NOMO-1 treated with DMSO at 0.1 percent for 48 hours (cell line): ENCODE results near the gene CCNB2.
"Not testable (repeated sequence)": the region's sequence is repeated elsewhere in the genome, so short reads cannot be mapped to it uniquely, and the experiment has no call there.

Source experiments
- DNase-seq: peaks from one replicate; lab custom pipeline; 2025; ENCODE audit not compliant: unreplicated experiment; lab: John Stamatoyannopoulos, UW

The CCNB2 gene

DNA sequence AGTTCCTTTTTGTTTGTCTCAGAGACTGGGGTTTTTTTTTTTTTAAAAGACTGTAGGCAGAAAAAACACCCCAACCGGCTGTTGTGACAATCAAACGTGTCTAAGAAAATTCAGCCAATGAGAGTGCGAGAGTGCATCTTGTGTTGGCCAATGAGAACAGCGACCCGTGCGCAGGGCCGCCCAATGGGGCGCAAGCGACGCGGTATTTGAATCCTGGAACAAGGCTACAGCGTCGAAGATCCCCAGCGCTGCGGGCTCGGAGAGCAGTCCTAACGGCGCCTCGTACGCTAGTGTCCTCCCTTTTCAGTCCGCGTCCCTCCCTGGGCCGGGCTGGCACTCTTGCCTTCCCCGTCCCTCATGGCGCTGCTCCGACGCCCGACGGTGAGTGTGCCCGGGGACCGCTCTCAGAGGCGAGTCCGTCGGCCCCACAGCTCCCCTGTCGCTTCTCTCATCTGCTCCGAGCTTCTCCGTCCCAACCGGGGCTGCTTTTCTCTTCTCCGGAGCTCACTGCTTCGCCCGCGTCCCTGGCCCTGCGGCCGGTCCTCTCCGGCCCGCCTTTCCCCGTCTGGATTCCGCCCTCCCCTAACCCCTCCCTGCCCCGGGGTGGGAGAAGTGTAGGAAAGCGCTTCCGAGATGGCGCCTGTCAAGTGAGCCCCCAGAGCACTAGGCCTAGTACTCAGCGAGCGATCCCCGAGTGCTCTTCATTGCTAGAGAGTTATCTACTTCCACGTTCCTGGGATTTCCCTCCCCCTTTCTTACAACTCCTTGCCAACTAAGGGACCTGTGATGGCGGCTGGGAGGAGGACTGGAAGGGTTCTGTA is at the start of gene CCNB2:
Gene CCNB2 (plus strand): TSS at position 235 of the 821 bp plus-strand sequence. CDS start 123 bp downstream, at position 358.
- peak; percentile 97 for DNase-seq

GRCh38 chr15:59059076-59059597 is 45.8 kb upstream of the CCNB2 start:
- no peak for DNase-seq

- no peak for DNase-seq
Measured at GRCh38 chr15:59060348-59060747, 44.6 kb upstream of the CCNB2 start.

DNA sequence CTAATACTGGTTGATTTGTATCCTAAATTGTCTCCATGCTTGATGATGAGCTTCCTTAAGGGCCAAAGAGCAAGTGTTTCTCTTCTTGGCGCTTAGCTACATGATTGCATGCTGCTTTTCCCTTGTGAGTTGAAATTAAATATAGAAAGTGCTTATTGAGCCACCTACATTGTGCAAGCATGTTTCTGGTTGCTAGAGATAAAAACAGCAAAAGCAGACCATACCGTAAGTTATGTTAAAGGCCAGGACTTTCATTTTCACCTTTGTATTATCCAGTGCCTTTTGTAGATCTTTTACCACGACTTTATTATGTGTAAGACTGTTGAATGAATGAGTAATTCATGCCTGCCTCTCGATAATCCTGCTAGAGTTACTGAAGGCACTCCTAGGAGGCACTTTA is 41.9 kb upstream of the CCNB2 start:
- peak; percentile 76 for DNase-seq

DNA sequence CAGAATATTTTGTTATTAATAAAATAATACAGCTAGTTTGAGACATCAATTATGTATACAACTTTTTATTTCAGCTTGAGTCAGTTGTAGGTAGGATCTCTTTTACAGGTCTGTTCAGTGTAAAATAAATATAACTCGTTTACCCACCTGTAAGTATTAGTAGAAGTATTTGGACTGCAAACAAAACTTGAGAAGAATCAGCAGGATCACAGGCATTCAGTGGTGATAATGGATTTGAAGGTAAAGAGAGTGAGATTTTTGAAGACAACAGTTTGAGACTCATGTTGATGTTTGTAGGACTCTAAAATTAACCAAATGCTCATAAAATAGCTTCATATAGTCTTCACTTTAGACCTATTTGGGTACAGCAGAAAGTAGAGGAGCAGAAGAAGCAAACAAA is 35.5 kb upstream of the CCNB2 start:
- no peak for DNase-seq

GRCh38 chr15:59074607-59075006 is 30.3 kb upstream of the CCNB2 start:
- DNase-seq, result no peak

DNA sequence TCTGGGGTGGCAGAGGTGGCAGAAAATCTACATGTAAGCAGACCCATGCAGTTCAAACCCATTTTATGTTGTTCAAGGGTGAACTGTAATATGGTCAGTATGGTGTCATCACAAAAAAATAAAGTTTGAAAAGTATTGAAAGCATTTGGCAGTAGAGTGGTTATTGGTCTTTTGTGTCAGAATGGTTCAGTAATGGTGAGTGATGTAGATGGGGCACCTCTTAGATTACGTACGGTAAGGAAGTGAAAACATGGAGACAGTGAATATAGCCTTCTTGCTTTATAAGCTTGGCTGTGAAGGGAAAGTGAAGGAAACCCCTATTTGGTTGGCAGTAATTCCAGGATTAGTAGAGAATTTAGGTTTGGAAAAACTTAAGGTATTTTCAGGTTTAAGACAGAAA is 17.2 kb upstream of the CCNB2 start:
- DNase-seq, result no peak

GRCh38 chr15:59094077-59094476 is 10.9 kb upstream of the CCNB2 start:
- DNase-seq, result no peak

- no peak for DNase-seq
Measured at GRCh38 chr15:59096429-59096828, 8.5 kb upstream of the CCNB2 start.

DNA sequence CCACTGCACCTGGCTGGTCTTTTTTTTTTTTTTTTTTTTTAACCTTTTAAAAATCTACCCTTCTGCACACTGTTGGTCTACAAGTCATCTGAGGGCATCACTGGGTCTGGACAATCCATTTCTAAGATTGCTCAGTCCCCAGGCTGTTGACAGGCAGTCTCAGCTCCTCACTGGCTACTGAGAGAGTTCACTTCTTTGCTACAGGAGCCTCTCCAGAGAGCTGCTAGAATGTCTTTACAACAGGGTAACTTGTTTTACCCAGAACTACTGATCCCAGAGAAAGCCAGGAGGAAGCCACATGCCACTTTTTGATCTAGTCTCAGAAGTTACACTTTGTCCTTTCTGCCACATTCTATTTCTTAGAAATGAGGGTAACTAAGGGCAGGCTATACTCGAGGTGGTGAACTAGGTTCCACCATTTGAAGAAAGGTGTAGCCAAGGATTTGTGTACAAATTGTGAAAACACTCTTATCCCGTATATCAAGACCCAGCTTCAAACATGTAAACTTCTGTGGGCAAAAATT is 5.7 kb upstream of the CCNB2 start:
- DNase-seq, result no peak

GRCh38 chr15:59104602-59104911 is 389 bp upstream of the CCNB2 start:
- no peak for DNase-seq

GRCh38 chr15:59105854-59106253 is 908 bp downstream of the CCNB2 start:
- DNase-seq, result no peak

- DNase-seq, result no peak
Measured at GRCh38 chr15:59111251-59111650, 6.3 kb downstream of the CCNB2 start.

DNA sequence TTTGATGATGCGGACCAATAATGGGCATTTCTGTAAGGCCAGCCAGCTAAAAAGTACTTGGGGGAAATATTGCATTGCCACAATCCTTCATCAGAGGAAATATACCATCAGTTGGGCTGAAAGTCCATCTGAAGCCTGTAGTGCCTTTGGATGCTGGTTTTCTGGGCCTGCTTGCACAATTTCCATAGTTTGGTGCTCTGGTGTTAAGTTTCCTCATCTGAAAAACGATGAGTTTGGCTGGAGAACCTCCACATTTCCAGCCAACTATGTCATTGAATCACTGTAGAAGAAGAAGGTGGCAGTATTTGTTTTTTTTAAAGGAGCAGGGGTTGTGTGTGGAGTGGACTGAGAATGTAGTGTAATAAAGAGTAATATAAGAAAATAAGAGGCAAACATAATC is 10.1 kb downstream of the CCNB2 start:
- no peak for DNase-seq

DNA sequence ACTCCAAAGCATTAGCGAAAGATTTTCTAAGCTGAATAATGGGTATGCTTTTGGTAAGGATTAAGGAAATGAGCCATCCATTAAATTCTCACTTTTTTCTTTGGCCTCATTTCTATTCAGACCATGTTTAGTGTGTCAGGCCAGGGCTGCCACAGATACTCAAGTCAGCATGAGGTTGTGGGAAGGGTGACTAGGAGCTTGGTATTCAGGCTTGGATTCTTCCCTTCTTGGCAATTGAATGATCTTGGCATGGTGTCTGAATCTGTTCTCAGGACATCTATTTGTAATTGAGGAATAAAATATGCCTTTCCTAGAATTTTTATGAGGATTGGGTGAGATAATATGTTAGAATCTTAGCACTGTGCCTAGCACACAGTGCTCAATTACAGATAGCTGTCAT is 11.2 kb downstream of the CCNB2 start:
- DNase-seq, result no peak

DNA sequence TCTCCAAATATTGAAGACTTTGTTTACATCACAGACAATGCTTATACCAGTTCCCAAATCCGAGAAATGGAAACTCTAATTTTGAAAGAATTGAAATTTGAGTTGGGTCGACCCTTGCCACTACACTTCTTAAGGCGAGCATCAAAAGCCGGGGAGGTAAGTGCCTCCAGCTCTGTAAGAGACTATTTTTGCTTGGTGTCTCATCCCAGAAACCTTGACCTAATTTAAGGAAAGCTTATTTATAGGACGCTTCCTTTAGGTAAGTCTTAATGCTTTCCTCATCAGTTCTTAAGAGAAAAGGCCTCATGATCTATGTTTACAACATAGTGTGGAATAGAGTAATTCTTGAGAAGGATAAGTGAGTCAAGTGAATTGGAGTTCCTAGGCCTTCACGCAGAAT is 11.8 kb downstream of the CCNB2 start:
- DNase-seq, result no peak

- no peak for DNase-seq
Measured at GRCh38 chr15:59119625-59120024, 14.7 kb downstream of the CCNB2 start.

- DNase-seq, result no peak
Measured at GRCh38 chr15:59120937-59121336, 16.0 kb downstream of the CCNB2 start.

DNA sequence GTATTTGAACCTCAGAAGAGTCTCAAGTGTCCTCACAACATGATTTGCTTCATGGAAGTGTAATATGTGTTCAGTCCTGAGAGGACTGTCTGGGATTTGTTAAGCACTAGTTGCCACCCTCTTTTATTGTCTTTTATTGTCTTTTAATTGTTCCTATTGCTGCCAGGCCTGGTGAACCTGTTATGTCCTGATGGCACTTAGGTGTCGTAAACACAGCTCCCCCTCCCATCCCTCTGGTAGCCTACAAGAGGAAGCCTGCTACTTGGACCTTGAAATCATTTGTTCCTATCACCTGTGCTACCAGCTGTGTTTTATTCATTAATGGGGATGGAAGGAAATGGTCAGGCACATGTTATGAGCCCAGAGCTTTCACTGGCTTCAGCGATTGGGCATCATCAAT is 19.3 kb downstream of the CCNB2 start:
- no peak for DNase-seq

- not testable (repeated sequence) for DNase-seq
Measured at GRCh38 chr15:59125683-59126082, 20.7 kb downstream of the CCNB2 start.

DNA sequence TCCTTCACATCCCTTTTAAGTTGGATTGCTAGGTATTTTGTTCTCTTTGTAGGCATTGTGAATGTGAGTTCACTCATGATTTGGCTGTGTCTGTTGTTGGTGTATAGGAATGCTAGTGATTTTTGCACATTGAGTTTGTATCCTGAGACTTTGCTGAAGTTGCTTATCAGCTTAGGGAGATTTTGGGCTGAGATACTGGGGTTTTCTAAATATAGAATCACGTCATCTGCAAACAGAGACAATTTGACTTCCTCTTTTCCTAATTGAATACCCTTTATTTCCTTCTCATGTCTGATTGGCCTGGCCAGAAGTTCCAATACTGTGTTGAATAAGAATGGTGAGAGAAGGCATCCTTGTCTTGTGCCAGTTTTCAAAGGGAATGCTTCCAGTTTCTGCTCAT is 22.3 kb downstream of the CCNB2 start:
- not testable (repeated sequence) for DNase-seq

DNA sequence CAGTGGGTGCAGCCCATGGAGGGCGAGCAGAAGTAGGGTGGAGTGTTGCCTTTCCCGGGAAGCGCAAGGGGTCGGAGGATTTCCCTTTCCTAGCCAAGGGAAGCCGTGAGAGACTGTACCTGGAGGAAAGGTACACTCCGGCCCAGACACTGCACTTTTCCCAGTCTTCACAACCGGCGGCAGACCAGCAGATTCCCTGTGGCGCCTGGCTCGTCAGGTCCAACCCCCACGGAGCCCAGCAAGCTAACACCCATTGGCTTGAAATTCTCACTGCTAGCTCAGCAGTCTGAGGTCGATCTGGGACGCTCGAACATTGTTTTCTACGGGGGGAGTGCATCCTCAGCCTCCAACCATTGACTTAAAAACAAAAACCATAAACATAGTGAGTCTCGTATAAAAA is 26.5 kb downstream of the CCNB2 start:
- no peak for DNase-seq
